Naive thymus-derived CD8-positive, alpha-beta T cell (primary cell): Measurements from ENCODE around the gene CAMK2N2. TPM values are rescaled to one million over a fixed set of nuclear protein-coding genes. Genes with fewer than 3 reads are reported as not detected.
A peak's percentile ranks its signal among the peaks of the same experiment; 100 is the strongest.

Experiments
- ATAC-seq, 2 donors: fragments of 150-1000 bp; cut with Tn5 transposase in 1 of 2; sonication (Bioruptor Pico), chemical (Tn5 transposase) in 1 of 2; 1 replicate in 1 of 2; 2 replicates in 1 of 2; pipeline ENCODE4 v1.10.0; 2021; ENCODE audit warnings: mild to moderate bottlenecking in 2 of 2, moderate library complexity in 2 of 2
- POLR2A ChIA-PET: fragments of 350-600 bp; sonication (Branson Sonifier 250); formaldehyde crosslinking; loops from one replicate; lab custom pipeline; 2021; ENCODE audit warnings: antibody characterized with exemption; lab: Charles Lee
- DNase-seq, 10 donors: peaks; one replicate each; pipeline versions ENCODE4 v3.0.0 to v3.0.0-alpha.2; 2020 to 2022
- H3K27ac Mint-ChIP-seq, 10 donors: one replicate each; pipeline ENCODE4 v1.8.0; 2020 to 2022; ENCODE audit warnings: mild to moderate bottlenecking in 10 of 10, mixed read lengths in 10 of 10, moderate library complexity in 4 of 10, inconsistent platforms in 1 of 10
- H3K27me3 Mint-ChIP-seq, 5 donors: one replicate each; pipeline ENCODE4 v1.8.0; 2021 to 2022; ENCODE audit warnings: mixed read lengths in 5 of 5
- H3K36me3 Mint-ChIP-seq, 3 donors: one replicate each; pipeline ENCODE4 v1.8.0; 2020 to 2022; ENCODE audit warnings: mixed read lengths in 3 of 3, mild to moderate bottlenecking in 2 of 3, inconsistent platforms in 1 of 3
- H3K4me1 Mint-ChIP-seq, 4 donors: one replicate each; pipeline ENCODE4 v1.8.0; 2021 to 2022; ENCODE audit warnings: mixed read lengths in 4 of 4
- H3K4me3 Mint-ChIP-seq, 10 donors: one replicate each; pipeline ENCODE4 v1.8.0; 2020 to 2022; ENCODE audit warnings: mild to moderate bottlenecking in 10 of 10, mixed read lengths in 10 of 10, moderate library complexity in 6 of 10, inconsistent platforms in 1 of 10
- H3K9me3 Mint-ChIP-seq, 9 donors: one replicate each; pipeline ENCODE4 v1.8.0; 2020 to 2022; ENCODE audit warnings: mixed read lengths in 9 of 9, mild to moderate bottlenecking in 3 of 9, inconsistent platforms in 1 of 9, moderate library complexity in 1 of 9
- microRNA-seq: library from miRNA; unstranded; fragments of <30 nt; microRNA quantifications from one replicate; pipeline ENCODE4 v1.2.0, GENCODE V29; 2022; ENCODE audit warnings: borderline microRNAs expressed
- polyA plus RNA-seq, 3 donors: library from polyadenylated mRNA; unstranded; fragments of 300-500 nt; fragmentation: Illumina TruSeq; gene quantifications; one replicate each; pipeline ENCODE4 v1.2.3, GENCODE V29; 2021
- total RNA-seq, 8 experiments: library from RNA in 2 of 8; stranded (reverse) in 2 of 8; gene quantifications; one replicate each; pipeline ENCODE4 v1.2.3 and lab custom pipeline; 2021 to 2026

The CAMK2N2 gene
- total and polyA plus RNA-seq, 5 experiments from 2014 or later, result not detected

GRCh38 chr3:184229394-184230080, 31.8 kb downstream of the CAMK2N2 start, which contains the start of gene VWA5B2:
Gene VWA5B2 (plus strand): TSS chr3:184229585. CDS start chr3:184230529, 944 bp downstream.
- ATAC-seq (peak; percentile 96), DNase-seq (peak; percentile 63 to 86 (median 75))
- Mint-ChIP-seq H3K4me1 (peaks cover 8 to 15% (median 11%) of the 10 kb centered on the region in 4 donors), H3K4me3 (peak within 1 kb of the TSS; percentile 59 to 92 (median 74)), H3K27me3 (peaks cover 28 to 74% (median 42%) of the 10 kb centered on the region in 5 donors), H3K27ac (peak within 1 kb of the TSS in 1 of 10 donors; percentile 72), H3K36me3 (peaks cover 0 to 2% (median 0%) of the 10 kb centered on the region in 3 donors), H3K9me3 (no peaks in the 10 kb centered on the region)
- POLR2A ChIA-PET, result interaction anchor here (0.8 to 1.4 kb wide), 4 partner anchors 10 to 594 kb away, joined by 3 to 4 read pairs (median 4); partner anchors contain the start of genes EEF1AKMT4, KLHL24 and PARL

- Mint-ChIP-seq H3K9me3 (no peaks in the 10 kb centered on the region), H3K4me3 (peak overlapping the region; percentile 59 to 92 (median 74)), H3K36me3 (peaks cover 0 to 2% (median 0%) of the 10 kb centered on the region in 3 donors), H3K27me3 (peaks cover 31 to 72% (median 45%) of the 10 kb centered on the region in 5 donors), H3K27ac (peak overlapping the region in 1 of 10 donors; percentile 72), H3K4me1 (peaks cover 8 to 15% (median 11%) of the 10 kb centered on the region in 4 donors)
- ATAC-seq, result no peak
- no peak for DNase-seq
- POLR2A ChIA-PET, result interaction anchor here (1.0 kb wide), 1 partner anchor 593 kb away, joined by 4 read pairs; the partner anchor contains the start of gene KLHL24
Measured at GRCh38 chr3:184228376-184229137, 32.8 kb downstream of the CAMK2N2 start.

GRCh38 chr3:184227481-184227935, 33.8 kb downstream of the CAMK2N2 start:
- DNase-seq (peak in 9 of 10 donors; percentile 27 to 64 (median 54)), ATAC-seq (peak; percentile 29 to 31)
- Mint-ChIP-seq H3K27ac (no peak overlapping the region), H3K9me3 (no peaks in the 10 kb centered on the region), H3K36me3 (peaks cover 0 to 2% (median 0%) of the 10 kb centered on the region in 3 donors), H3K4me1 (peaks cover 8 to 15% (median 11%) of the 10 kb centered on the region in 4 donors), H3K27me3 (peaks cover 28 to 62% (median 49%) of the 10 kb centered on the region in 5 donors), H3K4me3 (no peak overlapping the region)
- POLR2A ChIA-PET, result no interaction called here

- H3K4me3 Mint-ChIP-seq, result no peak overlapping the region
- POLR2A ChIA-PET, result no interaction called here
- peak overlapping the region in 1 of 10 donors; percentile 40 for H3K27ac Mint-ChIP-seq
- H3K4me1 Mint-ChIP-seq, result peaks cover 0 to 6% (median 4%) of the 10 kb centered on the region in 4 donors
- H3K9me3 Mint-ChIP-seq, result no peaks in the 10 kb centered on the region
- ATAC-seq, result no peak
- no peak for DNase-seq
- H3K36me3 Mint-ChIP-seq, result no peaks in the 10 kb centered on the region
- peaks cover 13 to 49% (median 39%) of the 10 kb centered on the region in 5 donors for H3K27me3 Mint-ChIP-seq
Measured at GRCh38 chr3:184223946-184224345, 37.4 kb downstream of the CAMK2N2 start.

GRCh38 chr3:184222521-184222920, 38.8 kb downstream of the CAMK2N2 start:
- H3K27me3 Mint-ChIP-seq, result peaks cover 11 to 41% (median 32%) of the 10 kb centered on the region in 5 donors
- DNase-seq (no peak), ATAC-seq (no peak)
- no peaks in the 10 kb centered on the region for H3K36me3 Mint-ChIP-seq
- H3K4me3 Mint-ChIP-seq, result no peak overlapping the region
- H3K4me1 Mint-ChIP-seq, result peaks cover 0 to 2% (median 0%) of the 10 kb centered on the region in 4 donors
- POLR2A ChIA-PET, result no interaction called here
- H3K9me3 Mint-ChIP-seq, result no peaks in the 10 kb centered on the region
- H3K27ac Mint-ChIP-seq, result no peak overlapping the region

- no peaks in the 10 kb centered on the region for H3K4me1 Mint-ChIP-seq
- no peak for DNase-seq
- POLR2A ChIA-PET, result no interaction called here
- H3K9me3 Mint-ChIP-seq, result no peaks in the 10 kb centered on the region
- H3K4me3 Mint-ChIP-seq, result no peak overlapping the region
- H3K27me3 Mint-ChIP-seq, result peaks cover 2 to 24% (median 13%) of the 10 kb centered on the region in 5 donors
- no peak for ATAC-seq
- H3K27ac Mint-ChIP-seq, result no peak overlapping the region
- no peaks in the 10 kb centered on the region for H3K36me3 Mint-ChIP-seq
Measured at GRCh38 chr3:184218814-184219213, 42.5 kb downstream of the CAMK2N2 start.

GRCh38 chr3:184211718-184212117, 49.6 kb downstream of the CAMK2N2 start:
- no peak for DNase-seq
- POLR2A ChIA-PET, result no interaction called here
- no peaks in the 10 kb centered on the region for H3K9me3 Mint-ChIP-seq

GRCh38 chr3:184211297-184211696, 50.1 kb downstream of the CAMK2N2 start:
- no peaks in the 10 kb centered on the region for H3K4me1 Mint-ChIP-seq
- H3K36me3 Mint-ChIP-seq, result no peaks in the 10 kb centered on the region
- DNase-seq, result no peak
- H3K27ac Mint-ChIP-seq, result no peak overlapping the region
- ATAC-seq, result no peak
- no peaks in the 10 kb centered on the region for H3K9me3 Mint-ChIP-seq
- POLR2A ChIA-PET, result no interaction called here
- no peak overlapping the region for H3K4me3 Mint-ChIP-seq
- peaks cover 10 to 21% (median 12%) of the 10 kb centered on the region in 5 donors for H3K27me3 Mint-ChIP-seq

More at GRCh38 chr3:184211718-184212117, 49.6 kb downstream of the CAMK2N2 start:
- Mint-ChIP-seq H3K36me3 (no peaks in the 10 kb centered on the region), H3K27me3 (peaks cover 6 to 17% (median 8%) of the 10 kb centered on the region in 5 donors), H3K4me3 (no peak overlapping the region), H3K4me1 (no peaks in the 10 kb centered on the region), H3K27ac (no peak overlapping the region)
- no peak for ATAC-seq

Small RNAs within 50 kb of the gene (microRNA-seq; reads per million reads assigned to microRNA genes)
- not detected for gene MIR1224

Other genes with a start within 250 kb of the CAMK2N2 start
- 10 to 100 TPM; 38.7 to 43.7 TPM for gene ABCC5, start 243.7 kb downstream of the CAMK2N2 start, total RNA-seq
- gene ABCC5, start 243.7 kb downstream of the CAMK2N2 start, polyA plus RNA-seq, result 10 to 100 TPM; 10.9 to 12.8 (median 12.1) TPM
- gene HTR3D, start 229.8 kb downstream of the CAMK2N2 start, total RNA-seq, result not detected
- gene HTR3D, start 229.8 kb downstream of the CAMK2N2 start, polyA plus RNA-seq, result not detected
- gene HTR3C, start 208.5 kb downstream of the CAMK2N2 start, total RNA-seq, result not detected
- gene HTR3C, start 208.5 kb downstream of the CAMK2N2 start, polyA plus RNA-seq, result not detected
- not detected for gene HTR3E, start 164.5 kb downstream of the CAMK2N2 start, total RNA-seq
- gene HTR3E, start 164.5 kb downstream of the CAMK2N2 start, polyA plus RNA-seq, result not detected
- 10 to 100 TPM; 87.2 to 93.5 TPM for gene EIF2B5, start 126.2 kb downstream of the CAMK2N2 start, total RNA-seq
- gene EIF2B5, start 126.2 kb downstream of the CAMK2N2 start, polyA plus RNA-seq, result 10 to 100 TPM; 45.8 to 66.6 (median 54.5) TPM
- gene DVL3, start 106.2 kb downstream of the CAMK2N2 start, total RNA-seq, result 10 to 100 TPM; 44.2 to 50.4 TPM
- gene DVL3, start 106.2 kb downstream of the CAMK2N2 start, polyA plus RNA-seq, result 10 to 100 TPM in 1 of 3 donors, 1 to 10 TPM in 2; 3.0 to 10.8 (median 9.1) TPM
- 100 to 1,000 TPM; 181 to 193 TPM for gene AP2M1, start 86.7 kb downstream of the CAMK2N2 start, total RNA-seq
- gene AP2M1, start 86.7 kb downstream of the CAMK2N2 start, polyA plus RNA-seq, result 100 to 1,000 TPM; 210 to 271 (median 234) TPM
- 100 to 1,000 TPM; 126 to 128 TPM for gene ABCF3, start 75.4 kb downstream of the CAMK2N2 start, total RNA-seq
- 10 to 100 TPM; 35.2 to 56.3 (median 37.6) TPM for gene ABCF3, start 75.4 kb downstream of the CAMK2N2 start, polyA plus RNA-seq
- under 1 TPM in 1 of 2 experiments, not detected in 1; 0.41 TPM for gene VWA5B2, start 32.0 kb downstream of the CAMK2N2 start, total RNA-seq
- gene VWA5B2, start 32.0 kb downstream of the CAMK2N2 start, polyA plus RNA-seq, result under 1 TPM in 2 of 3 donors, not detected in 1; 0.12 to 0.23 TPM
- gene ALG3, start 12.6 kb downstream of the CAMK2N2 start, total RNA-seq, result 10 to 100 TPM; 37.7 to 45.3 TPM
- gene ALG3, start 12.6 kb downstream of the CAMK2N2 start, polyA plus RNA-seq, result 10 to 100 TPM; 47.6 to 68.6 (median 49.8) TPM
- gene EEF1AKMT4, start 11.9 kb downstream of the CAMK2N2 start, total RNA-seq, result 1 to 10 TPM; 1.4 to 1.8 TPM
- 1 to 10 TPM; 3.4 to 4.0 (median 3.5) TPM for gene EEF1AKMT4, start 11.9 kb downstream of the CAMK2N2 start, polyA plus RNA-seq
- not detected for gene ECE2, start 14.5 kb upstream of the CAMK2N2 start, total RNA-seq
- not detected for gene ECE2, start 14.5 kb upstream of the CAMK2N2 start, polyA plus RNA-seq
- gene PSMD2, start 37.7 kb upstream of the CAMK2N2 start, total RNA-seq, result 100 to 1,000 TPM; 135 to 150 TPM
- gene PSMD2, start 37.7 kb upstream of the CAMK2N2 start, polyA plus RNA-seq, result 100 to 1,000 TPM; 167 to 183 (median 178) TPM
- gene EIF4G1, start 53.1 kb upstream of the CAMK2N2 start, total RNA-seq, result 100 to 1,000 TPM; 220 to 229 TPM
- gene EIF4G1, start 53.1 kb upstream of the CAMK2N2 start, polyA plus RNA-seq, result 10 to 100 TPM; 13.6 to 44.6 (median 21.1) TPM
- gene FAM131A, start 76.0 kb upstream of the CAMK2N2 start, total RNA-seq, result 1 to 10 TPM; 7.7 to 9.0 TPM
- gene FAM131A, start 76.0 kb upstream of the CAMK2N2 start, polyA plus RNA-seq, result 1 to 10 TPM in 2 of 3 donors, under 1 TPM in 1; 0.98 to 1.8 (median 1.0) TPM
- 1 to 10 TPM; 5.2 to 6.3 TPM for gene CLCN2, start 100.1 kb upstream of the CAMK2N2 start, total RNA-seq
- 1 to 10 TPM in 1 of 3 donors, under 1 TPM in 2; 0.12 to 1.1 (median 0.28) TPM for gene CLCN2, start 100.1 kb upstream of the CAMK2N2 start, polyA plus RNA-seq
- 10 to 100 TPM; 58.2 to 60.9 TPM for gene POLR2H, start 100.2 kb upstream of the CAMK2N2 start, total RNA-seq
- gene POLR2H, start 100.2 kb upstream of the CAMK2N2 start, polyA plus RNA-seq, result 10 to 100 TPM; 58.0 to 81.6 (median 68.0) TPM
- not detected for gene THPO, start 116.7 kb upstream of the CAMK2N2 start, total RNA-seq
- not detected for gene THPO, start 116.7 kb upstream of the CAMK2N2 start, polyA plus RNA-seq
- gene CHRD, start 118.5 kb upstream of the CAMK2N2 start, total RNA-seq, result not detected
- not detected for gene CHRD, start 118.5 kb upstream of the CAMK2N2 start, polyA plus RNA-seq